Measurements from ENCODE around the gene RIPOR1.

The RIPOR1 gene

GRCh38 chr16:67540756-67541155 lies 12.1 kb downstream of the RIPOR1 start:
- no peak overlapping the region for H3K4me3 Mint-ChIP-seq
- H3K4me1 Mint-ChIP-seq, result peaks cover 77% of the 10 kb centered on the region
- no peak overlapping the region for H3K27ac Mint-ChIP-seq
- peaks cover 56% of the 10 kb centered on the region for H3K36me3 Mint-ChIP-seq
- H3K27me3 Mint-ChIP-seq, result no peaks in the 10 kb centered on the region
- no peak for ATAC-seq
- H3K9me3 Mint-ChIP-seq, result no peaks in the 10 kb centered on the region

GRCh38 chr16:67541391-67542263 lies 13.0 kb downstream of the RIPOR1 start:
- H3K4me1 Mint-ChIP-seq, result peaks cover 73% of the 10 kb centered on the region

DNA sequence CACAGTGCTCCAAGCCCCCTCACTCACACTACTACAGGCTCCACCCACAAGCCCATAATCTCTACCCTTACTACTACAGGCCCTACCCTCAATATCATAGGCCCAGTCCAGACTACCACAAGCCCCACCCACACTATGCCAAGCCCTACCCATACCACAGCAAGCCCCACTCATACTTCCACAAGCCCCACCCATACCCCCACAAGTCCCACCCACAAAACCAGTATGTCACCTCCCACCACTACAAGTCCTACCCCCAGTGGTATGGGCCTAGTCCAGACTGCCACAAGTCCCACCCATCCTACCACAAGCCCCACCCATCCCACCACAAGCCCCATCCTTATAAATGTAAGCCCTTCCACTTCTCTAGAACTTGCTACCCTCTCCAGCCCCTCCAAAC lies 13.8 kb downstream of the RIPOR1 start:
- no peak overlapping the region for H3K4me3 Mint-ChIP-seq

More at GRCh38 chr16:67541391-67542263, 13.0 kb downstream of the RIPOR1 start:
- Mint-ChIP-seq H3K9me3 (no peaks in the 10 kb centered on the region), H3K27ac (peak overlapping the region; percentile 63), H3K4me3 (no peak overlapping the region), H3K36me3 (peaks cover 56% of the 10 kb centered on the region), H3K27me3 (no peaks in the 10 kb centered on the region)
- no peak for ATAC-seq

GRCh38 chr16:67543036-67543435 lies 14.4 kb downstream of the RIPOR1 start:
- H3K4me1 Mint-ChIP-seq, result peaks cover 80% of the 10 kb centered on the region
- ATAC-seq, result no peak
- peak overlapping the region; percentile 63 for H3K27ac Mint-ChIP-seq
- H3K9me3 Mint-ChIP-seq, result no peaks in the 10 kb centered on the region
- H3K27me3 Mint-ChIP-seq, result no peaks in the 10 kb centered on the region
- H3K4me3 Mint-ChIP-seq, result no peak overlapping the region
- H3K36me3 Mint-ChIP-seq, result peaks cover 58% of the 10 kb centered on the region

More for the DNA sequence above, 13.8 kb downstream of the RIPOR1 start:
- ATAC-seq, result peak; percentile 78
- H3K36me3 Mint-ChIP-seq, result peaks cover 56% of the 10 kb centered on the region
- H3K4me1 Mint-ChIP-seq, result peaks cover 75% of the 10 kb centered on the region
- no peaks in the 10 kb centered on the region for H3K9me3 Mint-ChIP-seq
- no peaks in the 10 kb centered on the region for H3K27me3 Mint-ChIP-seq
- H3K27ac Mint-ChIP-seq, result peak overlapping the region; percentile 63

DNA sequence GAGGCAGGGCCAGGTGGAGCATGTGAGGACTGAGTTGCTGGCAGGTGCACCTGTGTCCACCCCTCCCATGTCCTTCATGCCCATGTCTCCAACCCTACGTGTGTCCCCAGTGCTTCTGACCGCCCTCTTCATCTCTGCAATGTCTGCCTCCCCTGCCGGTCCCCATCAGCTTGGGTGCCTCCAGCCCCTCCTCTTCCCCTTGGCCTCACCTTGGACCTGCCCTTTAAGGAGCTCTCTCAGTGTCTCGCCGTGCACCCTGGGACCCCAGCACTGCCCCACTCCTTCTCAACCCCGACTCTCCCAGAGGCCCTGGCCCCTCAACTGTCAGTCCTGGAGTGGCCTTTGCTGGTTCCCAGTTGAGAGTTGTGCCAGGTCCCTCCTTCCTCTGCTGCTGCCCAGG lies 15.0 kb downstream of the RIPOR1 start:
- H3K36me3 Mint-ChIP-seq, result peaks cover 63% of the 10 kb centered on the region
- H3K4me3 Mint-ChIP-seq, result no peak overlapping the region
- no peak for ATAC-seq
- H3K27me3 Mint-ChIP-seq, result no peaks in the 10 kb centered on the region
- peak overlapping the region; percentile 63 for H3K27ac Mint-ChIP-seq
- H3K9me3 Mint-ChIP-seq, result no peaks in the 10 kb centered on the region
- peaks cover 85% of the 10 kb centered on the region for H3K4me1 Mint-ChIP-seq

DNA sequence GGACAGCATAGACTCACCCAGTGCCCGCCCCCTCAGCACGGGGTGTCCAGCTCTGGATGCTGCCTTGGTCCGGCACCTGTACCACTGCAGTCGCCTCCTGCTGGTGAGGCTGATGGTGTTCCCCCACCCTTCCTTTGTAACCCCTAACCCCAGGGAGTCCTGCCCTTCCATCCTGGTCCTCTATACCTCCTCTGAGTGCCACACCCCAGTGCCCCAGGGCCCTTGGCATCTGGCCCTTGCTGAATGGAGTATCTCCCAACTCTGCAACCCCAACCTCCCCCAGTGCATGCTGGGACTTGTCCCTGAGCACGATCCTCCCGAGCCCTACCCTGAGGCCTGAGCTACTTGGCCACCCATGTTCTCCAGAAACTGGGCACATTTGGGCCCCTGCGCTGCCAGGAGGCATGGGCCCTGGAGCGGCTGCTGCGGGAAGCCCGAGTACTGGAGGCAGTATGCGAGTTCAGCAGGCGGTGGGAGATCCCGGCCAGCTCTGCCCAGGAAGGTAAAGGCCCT lies 15.8 kb downstream of the RIPOR1 start:
- no peak for ATAC-seq
- H3K9me3 Mint-ChIP-seq, result no peaks in the 10 kb centered on the region
- no peaks in the 10 kb centered on the region for H3K27me3 Mint-ChIP-seq
- H3K4me1 Mint-ChIP-seq, result peaks cover 85% of the 10 kb centered on the region
- peaks cover 61% of the 10 kb centered on the region for H3K36me3 Mint-ChIP-seq
- no peak overlapping the region for H3K4me3 Mint-ChIP-seq
- peak overlapping the region; percentile 63 for H3K27ac Mint-ChIP-seq

DNA sequence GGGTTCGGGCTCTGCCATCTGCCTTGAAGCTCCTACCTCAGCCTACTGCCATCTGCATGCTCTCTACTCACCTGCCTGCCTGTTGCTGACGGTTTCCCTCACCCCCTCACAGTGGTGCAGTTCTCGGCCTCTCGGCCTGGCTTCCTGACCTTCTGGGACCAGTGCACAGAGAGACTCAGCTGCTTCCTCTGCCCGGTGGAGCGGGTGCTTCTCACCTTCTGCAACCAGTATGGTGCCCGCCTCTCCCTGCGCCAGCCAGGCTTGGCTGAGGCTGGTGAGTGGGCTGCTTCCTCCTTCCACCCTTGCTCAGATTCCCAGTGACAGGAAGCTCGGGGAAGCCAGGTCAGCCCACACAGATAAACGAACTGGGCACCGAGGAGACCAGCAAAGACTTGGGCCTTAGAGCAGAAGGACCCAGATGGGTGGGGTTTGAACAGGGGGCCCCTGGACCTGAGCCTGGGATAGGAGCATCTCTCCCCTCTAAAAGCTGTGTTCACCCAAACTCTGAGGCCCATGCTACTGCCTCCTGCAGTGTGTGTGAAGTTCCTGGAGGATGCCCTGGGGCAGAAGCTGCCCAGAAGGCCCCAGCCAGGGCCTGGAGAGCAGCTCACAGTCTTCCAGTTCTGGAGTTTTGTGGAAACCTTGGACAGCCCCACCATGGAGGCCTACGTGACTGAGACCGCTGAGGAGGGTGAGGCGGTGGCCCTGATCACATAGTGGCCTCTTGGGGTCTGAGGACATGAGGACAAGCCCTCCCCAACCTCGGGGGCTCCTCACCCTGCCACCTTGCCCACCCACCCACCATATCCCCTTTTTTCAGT lies 16.4 kb downstream of the RIPOR1 start:
- no peak for ATAC-seq
- Mint-ChIP-seq H3K4me1 (peaks cover 87% of the 10 kb centered on the region), H3K27me3 (no peaks in the 10 kb centered on the region), H3K9me3 (no peaks in the 10 kb centered on the region), H3K27ac (peak overlapping the region; percentile 63), H3K36me3 (peaks cover 63% of the 10 kb centered on the region), H3K4me3 (no peak overlapping the region)

DNA sequence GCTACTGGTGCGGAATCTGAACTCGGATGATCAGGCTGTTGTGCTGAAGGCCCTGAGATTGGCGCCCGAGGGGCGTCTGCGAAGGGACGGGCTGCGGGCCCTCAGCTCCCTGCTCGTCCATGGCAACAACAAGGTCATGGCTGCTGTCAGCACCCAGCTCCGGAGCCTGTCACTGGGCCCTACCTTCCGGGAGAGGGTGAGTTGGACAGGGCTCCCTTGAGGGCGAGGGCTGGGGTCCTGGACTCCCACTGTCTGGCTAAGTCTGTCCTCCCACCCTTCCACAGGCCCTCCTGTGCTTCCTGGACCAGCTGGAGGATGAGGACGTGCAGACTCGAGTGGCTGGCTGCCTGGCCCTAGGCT lies 17.0 kb downstream of the RIPOR1 start:
- ATAC-seq, result no peak
- Mint-ChIP-seq H3K27ac (no peak overlapping the region), H3K4me3 (no peak overlapping the region), H3K27me3 (no peaks in the 10 kb centered on the region), H3K9me3 (no peaks in the 10 kb centered on the region), H3K4me1 (peaks cover 88% of the 10 kb centered on the region), H3K36me3 (peaks cover 61% of the 10 kb centered on the region)

DNA sequence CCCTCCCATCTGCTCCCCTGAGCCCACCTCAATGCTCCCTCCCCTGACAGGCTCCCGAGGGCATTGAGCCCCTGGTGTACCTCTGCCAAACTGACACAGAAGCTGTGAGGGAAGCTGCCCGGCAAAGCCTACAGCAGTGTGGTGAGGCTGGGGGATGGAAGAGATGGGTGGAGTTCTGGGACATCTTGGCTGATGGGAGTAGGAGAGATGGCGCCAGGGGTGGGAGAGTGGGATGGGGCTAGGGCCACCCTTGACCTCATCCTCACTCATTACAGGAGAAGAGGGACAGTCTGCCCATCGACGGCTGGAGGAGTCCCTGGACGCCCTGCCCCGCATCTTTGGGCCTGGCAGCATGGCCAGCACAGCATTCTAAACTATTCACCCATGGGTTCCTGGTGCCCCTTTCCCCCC lies 17.5 kb downstream of the RIPOR1 start:
- no peaks in the 10 kb centered on the region for H3K9me3 Mint-ChIP-seq
- no peak for ATAC-seq

DNA sequence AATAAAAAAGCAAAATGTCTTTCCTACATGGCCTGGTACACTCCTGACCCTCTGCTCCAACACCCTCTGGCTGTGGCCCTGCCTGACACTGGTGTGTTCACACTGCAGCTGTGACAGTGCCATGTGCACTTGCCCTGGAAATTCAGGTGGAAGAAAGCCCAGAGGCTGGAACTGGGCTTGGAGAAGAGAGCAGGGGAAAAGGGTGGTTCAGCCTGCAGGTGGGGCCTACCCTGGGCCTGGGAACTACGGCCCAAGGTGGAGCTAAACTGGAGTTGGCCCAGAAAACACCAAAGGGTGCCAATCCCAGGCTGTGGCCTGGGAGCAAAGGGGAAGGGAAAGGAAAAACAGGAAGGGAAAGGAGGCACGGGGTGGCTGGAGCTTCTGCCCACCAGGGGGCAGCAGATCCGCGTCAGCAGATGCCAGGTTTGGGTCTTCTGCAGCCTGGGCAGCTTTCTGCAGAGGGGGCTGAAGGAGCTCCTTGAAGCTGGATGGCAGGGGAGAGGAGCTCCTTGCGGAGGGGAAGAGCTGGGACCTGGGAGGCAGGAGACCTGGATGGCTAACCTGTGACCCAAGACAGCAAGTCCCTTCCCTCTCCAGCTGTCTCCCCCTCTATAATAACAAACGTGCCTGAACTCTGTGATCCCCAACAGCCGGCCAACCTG lies 18.3 kb downstream of the RIPOR1 start:
- peak overlapping the region; percentile 96 for H3K27ac Mint-ChIP-seq
- H3K36me3 Mint-ChIP-seq, result peaks cover 50% of the 10 kb centered on the region
- ATAC-seq, result peak; percentile 49
- peak overlapping the region; percentile 64 for H3K4me3 Mint-ChIP-seq
- no peaks in the 10 kb centered on the region for H3K27me3 Mint-ChIP-seq
- no peaks in the 10 kb centered on the region for H3K9me3 Mint-ChIP-seq
- H3K4me1 Mint-ChIP-seq, result peaks cover 82% of the 10 kb centered on the region

More for the DNA sequence above, 17.5 kb downstream of the RIPOR1 start:
- Mint-ChIP-seq H3K4me3 (no peak overlapping the region), H3K36me3 (peaks cover 56% of the 10 kb centered on the region), H3K27me3 (no peaks in the 10 kb centered on the region), H3K4me1 (peaks cover 83% of the 10 kb centered on the region), H3K27ac (peak overlapping the region; percentile 96)

- Mint-ChIP-seq H3K4me1 (peaks cover 82% of the 10 kb centered on the region), H3K36me3 (peaks cover 43% of the 10 kb centered on the region), H3K9me3 (no peaks in the 10 kb centered on the region), H3K4me3 (peak overlapping the region; percentile 64), H3K27ac (peak overlapping the region; percentile 96), H3K27me3 (no peaks in the 10 kb centered on the region)
- peak; percentile 82 for ATAC-seq
These were observed 19.0 kb downstream of the RIPOR1 start for GRCh38 chr16:67547423-67548264.

DNA sequence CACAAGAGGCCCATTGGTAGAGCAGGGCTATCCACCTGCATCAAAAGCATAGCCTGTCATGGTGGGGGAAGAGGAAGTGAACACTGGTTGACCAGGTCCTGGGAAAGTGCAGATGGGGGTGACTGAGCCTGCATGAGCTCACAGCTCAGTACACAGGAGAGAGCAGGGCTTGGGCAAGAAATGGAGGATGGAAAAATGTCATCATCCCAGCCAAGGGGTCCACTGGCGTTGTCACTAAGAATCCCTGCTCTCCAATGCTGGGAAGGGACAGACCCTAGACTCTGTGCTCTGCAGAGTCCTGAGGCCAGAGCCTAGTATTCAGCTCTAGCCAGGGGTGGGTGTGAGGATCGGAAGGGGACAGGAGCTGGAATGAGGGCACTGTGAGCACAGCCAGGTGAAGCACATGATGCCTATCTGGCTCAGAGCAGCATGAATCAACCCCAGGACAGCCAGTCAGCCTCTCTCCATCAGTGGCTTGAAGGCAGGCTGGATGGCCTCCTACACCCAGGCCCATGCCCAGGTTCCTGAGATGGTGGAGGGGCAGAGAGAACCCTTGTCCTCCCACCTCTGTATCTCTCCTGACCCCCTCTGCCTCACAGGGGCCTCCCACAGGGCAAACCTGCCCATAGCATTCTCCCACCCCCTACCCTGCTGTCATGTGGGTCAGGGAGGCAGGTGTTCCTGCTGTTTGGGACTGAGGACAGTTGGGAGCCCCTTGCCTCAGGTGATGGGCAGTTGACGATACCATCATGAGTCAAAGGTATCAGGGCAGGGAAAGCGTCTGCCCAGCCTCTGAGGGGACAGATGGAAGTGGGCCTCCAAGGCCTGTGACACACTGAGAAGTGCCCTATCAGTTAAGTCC lies 19.9 kb downstream of the RIPOR1 start:
- Mint-ChIP-seq H3K27ac (peak overlapping the region; percentile 96), H3K4me3 (peak overlapping the region; percentile 64), H3K4me1 (peaks cover 81% of the 10 kb centered on the region)

DNA sequence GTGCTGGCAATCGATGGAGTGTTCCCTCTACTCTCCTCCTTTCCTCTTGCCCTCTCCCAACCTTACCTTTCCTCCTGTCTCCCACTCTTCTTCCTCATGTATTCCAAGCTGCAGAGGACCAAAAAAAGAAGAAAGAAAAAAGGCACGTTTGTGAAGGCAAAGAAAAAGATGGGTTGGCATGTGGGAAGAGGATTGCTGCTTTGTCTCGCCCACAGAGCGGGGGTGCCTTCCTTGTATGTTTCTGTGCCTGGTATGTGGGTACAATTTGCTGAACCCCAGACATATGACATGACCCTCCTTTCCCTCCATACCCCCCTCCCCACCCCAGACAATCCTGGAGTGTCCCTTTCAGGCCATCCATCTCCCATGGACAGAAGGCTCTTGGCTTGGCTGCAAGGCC lies 20.6 kb downstream of the RIPOR1 start:
- Mint-ChIP-seq H3K27me3 (no peaks in the 10 kb centered on the region), H3K4me3 (no peak overlapping the region), H3K4me1 (peaks cover 78% of the 10 kb centered on the region), H3K27ac (peak overlapping the region; percentile 96), H3K36me3 (peaks cover 31% of the 10 kb centered on the region), H3K9me3 (no peaks in the 10 kb centered on the region)
- no peak for ATAC-seq

More for the DNA sequence above, 19.9 kb downstream of the RIPOR1 start:
- H3K36me3 Mint-ChIP-seq, result peaks cover 35% of the 10 kb centered on the region
- ATAC-seq, result peak; percentile 82
- H3K9me3 Mint-ChIP-seq, result no peaks in the 10 kb centered on the region
- H3K27me3 Mint-ChIP-seq, result no peaks in the 10 kb centered on the region

All from stimulated activated memory B cell treated with anti-CD40 and anti-IgM and Interleukin-4, amounts not matched to agents 10 μg/mL and 1 μg/mL and 100 μg/mL, for 72 hours (primary cell).